Measurements from ENCODE around the gene GIMAP6.
"Not testable (repeated sequence)": the region's sequence is repeated elsewhere in the genome, so short reads cannot be mapped to it uniquely, and the experiment has no call there.

GIMAP6 gene

DNA sequence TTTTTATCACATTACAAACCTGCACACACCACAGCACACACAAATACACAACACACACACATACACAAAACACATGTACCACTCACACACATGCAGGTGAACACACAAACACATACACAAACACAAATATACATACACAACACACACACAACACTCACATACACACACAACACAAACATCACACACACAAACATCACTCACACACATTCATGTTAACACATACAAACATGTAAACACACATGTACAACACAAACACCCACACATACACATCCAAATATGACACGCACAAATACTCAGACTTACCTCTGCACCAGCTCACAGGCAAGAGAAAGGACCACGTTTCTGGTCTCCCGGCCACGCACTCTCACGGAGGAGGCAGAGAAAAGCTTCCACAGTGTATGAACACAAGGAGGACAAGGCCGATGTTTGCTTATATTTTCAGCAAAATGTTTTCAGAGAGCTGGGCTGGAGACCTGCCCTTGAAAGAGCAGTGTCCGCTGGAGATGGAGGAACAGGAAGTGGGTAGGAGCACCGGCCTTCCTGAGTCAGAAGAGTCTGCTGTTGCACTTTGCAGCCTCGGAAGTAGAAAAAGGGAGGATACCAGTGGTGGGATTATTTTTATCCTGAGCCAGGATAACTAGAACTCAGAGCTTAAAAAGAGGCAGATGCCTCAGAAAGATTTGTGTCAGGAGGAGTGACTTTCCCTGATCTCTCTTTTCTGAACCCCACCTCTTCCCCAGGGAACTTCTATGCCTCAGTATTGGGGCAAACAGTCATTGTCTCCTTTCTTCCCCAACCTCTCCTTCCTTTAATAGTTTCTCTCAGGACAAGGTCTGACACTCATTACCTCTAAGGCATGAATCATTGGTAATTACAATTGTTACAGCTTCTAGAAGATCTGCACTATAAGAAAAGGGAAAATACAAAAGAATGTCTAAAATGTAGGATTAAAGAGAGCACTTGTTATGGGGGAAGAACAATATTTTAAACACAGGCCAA is at the start of gene GIMAP6:
Gene GIMAP6, minus strand, starts transcription at position 520 of the 999 bp plus-strand sequence. CDS start 2,243 bp downstream, outside the sequence.
- peak; percentile 60 for DNase-seq (ENCODE audit: low spot score)
- TF ChIP-seq, protein P1, sequence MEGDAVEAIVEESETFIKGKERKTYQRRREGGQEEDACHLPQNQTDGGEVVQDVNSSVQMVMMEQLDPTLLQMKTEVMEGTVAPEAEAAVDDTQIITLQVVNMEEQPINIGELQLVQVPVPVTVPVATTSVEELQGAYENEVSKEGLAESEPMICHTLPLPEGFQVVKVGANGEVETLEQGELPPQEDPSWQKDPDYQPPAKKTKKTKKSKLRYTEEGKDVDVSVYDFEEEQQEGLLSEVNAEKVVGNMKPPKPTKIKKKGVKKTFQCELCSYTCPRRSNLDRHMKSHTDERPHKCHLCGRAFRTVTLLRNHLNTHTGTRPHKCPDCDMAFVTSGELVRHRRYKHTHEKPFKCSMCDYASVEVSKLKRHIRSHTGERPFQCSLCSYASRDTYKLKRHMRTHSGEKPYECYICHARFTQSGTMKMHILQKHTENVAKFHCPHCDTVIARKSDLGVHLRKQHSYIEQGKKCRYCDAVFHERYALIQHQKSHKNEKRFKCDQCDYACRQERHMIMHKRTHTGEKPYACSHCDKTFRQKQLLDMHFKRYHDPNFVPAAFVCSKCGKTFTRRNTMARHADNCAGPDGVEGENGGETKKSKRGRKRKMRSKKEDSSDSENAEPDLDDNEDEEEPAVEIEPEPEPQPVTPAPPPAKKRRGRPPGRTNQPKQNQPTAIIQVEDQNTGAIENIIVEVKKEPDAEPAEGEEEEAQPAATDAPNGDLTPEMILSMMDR (IDR thresholded peaks at IDR 0.05; ENCODE audit: borderline replicate concordance, control extremely low read depth, extremely low read depth, insufficient read depth, missing control alignments): no peak
- in situ Hi-C loops (cut with MboI; ENCODE audit: low sequenced_read_pairs, unreplicated experiment): no loop called here

DNA sequence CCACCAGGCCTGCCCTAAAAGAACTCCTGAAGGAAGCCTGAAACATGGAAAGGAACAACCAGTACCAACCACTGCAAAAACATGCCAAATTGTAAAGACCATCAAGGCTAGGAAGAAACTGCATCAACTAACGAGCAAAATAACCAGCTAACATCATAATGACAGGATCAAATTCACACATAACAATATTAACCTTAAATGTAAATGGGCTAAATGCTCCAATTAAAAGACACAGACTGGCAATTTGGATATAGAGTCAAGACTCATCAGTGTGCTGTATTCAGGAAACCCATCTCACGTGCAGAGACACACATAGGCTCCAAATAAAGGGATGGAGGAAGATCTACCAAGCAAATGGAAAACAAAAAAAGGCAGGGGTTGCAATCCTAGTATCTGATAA is 48.2 kb upstream of the GIMAP6 start:
- DNase-seq (ENCODE audit: low spot score); in situ Hi-C loops (cut with MboI; ENCODE audit: low sequenced_read_pairs, unreplicated experiment): not testable (repeated sequence)

DNA sequence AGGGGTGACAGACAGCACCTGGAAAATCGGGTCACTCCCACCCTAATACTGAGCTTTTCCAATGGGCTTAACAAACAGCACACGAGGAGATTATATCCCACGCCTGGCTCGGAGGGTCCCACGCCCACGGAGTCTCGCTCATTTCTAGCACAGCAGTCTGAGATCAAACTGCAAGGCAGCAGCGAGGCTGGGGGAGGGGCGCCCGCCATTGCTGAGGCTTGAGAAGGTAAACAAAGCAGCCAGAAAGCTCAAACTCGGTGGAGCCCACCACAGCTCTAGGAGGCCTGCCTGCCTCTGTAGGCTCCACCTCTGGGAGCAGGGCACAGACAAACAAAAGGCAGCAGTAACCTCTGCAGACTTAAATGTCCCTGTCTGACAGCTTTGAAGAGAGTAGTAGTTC is 46.4 kb upstream of the GIMAP6 start:
- DNase-seq (ENCODE audit: low spot score); in situ Hi-C loops (cut with MboI; ENCODE audit: low sequenced_read_pairs, unreplicated experiment): not testable (repeated sequence)

DNA sequence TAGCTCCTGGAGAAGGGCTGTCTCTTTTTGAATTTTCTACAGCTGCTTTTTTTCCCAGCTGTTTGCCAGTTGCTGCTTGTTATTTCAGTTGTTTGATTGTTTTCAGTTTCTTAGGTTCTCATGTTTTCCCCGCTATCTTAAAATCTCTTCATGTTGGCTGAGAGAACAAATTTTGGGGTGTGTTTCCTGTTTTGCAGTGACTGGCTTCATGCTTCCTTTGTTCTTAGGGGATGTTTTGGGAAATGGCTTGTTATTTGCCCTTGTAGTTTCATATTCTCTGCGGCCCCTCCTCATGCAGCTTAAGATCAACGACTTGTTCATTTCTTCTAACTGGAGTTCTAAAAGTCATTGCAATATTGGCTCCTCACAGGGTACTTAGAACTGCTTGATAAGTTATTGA is 44.7 kb upstream of the GIMAP6 start:
- DNase-seq (ENCODE audit: low spot score); in situ Hi-C loops (cut with MboI; ENCODE audit: low sequenced_read_pairs, unreplicated experiment): not testable (repeated sequence)

DNA sequence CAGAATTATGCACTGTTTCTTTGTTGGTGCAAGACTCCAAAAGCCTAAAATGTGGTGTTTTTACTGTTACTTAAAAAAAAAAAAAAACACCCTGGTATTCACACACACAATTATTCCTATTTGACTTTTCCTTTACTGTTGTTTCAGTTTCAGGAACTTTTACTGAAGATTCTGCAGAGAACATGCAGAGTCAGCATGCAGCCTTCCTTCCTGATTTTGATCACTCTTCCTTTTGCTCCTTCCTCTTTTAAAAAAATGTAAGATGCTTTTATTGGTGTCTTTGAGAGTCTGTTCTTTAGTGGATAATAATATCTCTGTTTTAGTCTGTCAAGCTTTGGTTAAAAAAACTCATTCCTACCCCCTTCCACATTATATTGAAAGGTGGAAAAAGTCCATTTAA is 44.1 kb upstream of the GIMAP6 start:
- DNase-seq (ENCODE audit: low spot score): not testable (repeated sequence)

DNA sequence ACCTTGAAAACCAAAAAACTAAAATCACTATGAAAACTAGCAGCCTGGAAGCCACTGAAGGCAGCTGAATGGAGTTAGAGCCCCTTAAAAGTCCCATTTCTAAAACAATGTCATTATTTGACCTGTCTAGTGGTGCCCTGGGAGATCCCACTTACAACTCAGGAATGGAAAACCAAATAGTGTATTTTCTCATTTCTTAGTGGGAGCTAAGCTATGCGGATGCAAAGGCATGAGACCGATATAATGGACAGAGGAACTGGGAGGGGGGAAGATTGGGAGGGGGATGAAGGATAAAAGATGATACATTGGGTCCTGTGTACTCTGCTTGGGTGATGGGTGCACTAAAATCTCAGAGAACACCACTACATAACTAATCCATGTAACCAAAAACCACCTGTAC is 43.5 kb upstream of the GIMAP6 start:
- no peak for DNase-seq (ENCODE audit: low spot score)
- TF ChIP-seq, protein P1 (IDR thresholded peaks at IDR 0.05; ENCODE audit: borderline replicate concordance, control extremely low read depth, extremely low read depth, insufficient read depth, missing control alignments): no peak
- in situ Hi-C loops (cut with MboI; ENCODE audit: low sequenced_read_pairs, unreplicated experiment): no loop called here

More for the DNA sequence above, 44.1 kb upstream of the GIMAP6 start:
- in situ Hi-C loops (cut with MboI; ENCODE audit: low sequenced_read_pairs, unreplicated experiment): not testable (repeated sequence)

DNA sequence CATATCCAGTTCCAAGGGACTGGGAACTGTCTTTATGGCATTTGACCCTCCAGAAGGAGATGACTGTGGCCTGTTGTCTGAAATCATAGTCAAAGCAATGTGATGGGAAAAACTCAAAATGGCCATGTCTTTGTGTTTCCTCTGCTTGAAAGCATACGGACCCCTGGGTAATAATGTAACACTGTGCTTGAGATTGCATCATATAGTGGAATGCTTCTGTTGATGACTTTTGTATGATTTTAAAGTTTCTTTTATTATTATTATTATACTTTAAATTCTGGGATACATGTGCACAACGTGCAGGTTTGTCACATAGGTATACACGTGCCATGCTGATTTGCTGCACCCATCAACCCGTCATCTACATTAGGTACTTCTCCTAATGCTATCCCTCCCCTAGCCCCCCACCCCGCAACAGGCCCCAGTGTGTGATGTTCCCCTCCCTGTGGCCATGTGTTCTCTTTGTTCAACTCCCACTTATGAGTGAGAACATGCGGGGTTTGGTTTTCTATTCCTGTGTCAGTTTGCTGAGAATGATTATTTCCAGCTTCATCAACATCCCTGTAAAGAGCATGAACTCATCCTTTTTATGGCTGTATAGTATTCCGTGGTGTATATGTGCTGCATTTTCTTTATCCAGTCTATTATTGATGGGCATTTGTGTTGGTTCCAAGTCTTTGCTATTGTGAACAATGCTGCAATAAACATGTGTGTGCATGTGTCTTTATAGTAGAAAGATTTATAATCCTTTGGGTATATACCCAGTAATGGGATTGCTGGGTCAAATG is 39.8 kb upstream of the GIMAP6 start:
- in situ Hi-C loops (cut with MboI; ENCODE audit: low sequenced_read_pairs, unreplicated experiment); DNase-seq (ENCODE audit: low spot score): not testable (repeated sequence)

DNA sequence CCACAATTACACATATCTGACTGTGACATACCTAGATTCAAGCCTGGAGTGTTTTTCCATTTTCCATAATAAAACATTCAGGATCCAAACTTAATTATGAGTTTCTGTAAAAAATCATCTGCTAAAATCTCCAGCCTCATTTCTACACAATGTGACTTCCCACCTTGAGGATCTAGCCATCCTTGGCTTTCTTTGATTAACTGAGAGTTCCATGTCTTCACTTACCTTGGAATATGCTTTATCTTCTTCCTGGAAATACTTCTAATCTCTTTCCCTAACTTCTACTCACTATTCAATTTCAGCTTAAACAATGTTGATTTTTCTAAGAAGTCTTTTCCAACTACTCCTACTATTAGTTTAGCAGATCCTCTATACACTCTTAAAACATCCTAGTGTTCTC is 36.8 kb upstream of the GIMAP6 start:
- in situ Hi-C loops (cut with MboI; ENCODE audit: low sequenced_read_pairs, unreplicated experiment): loop anchor here (10.0 kb wide), 1 partner anchor 224 kb away; no protein-coding TSS in a partner anchor
- no peak for DNase-seq (ENCODE audit: low spot score)
- TF ChIP-seq, protein P1 (IDR thresholded peaks at IDR 0.05; ENCODE audit: borderline replicate concordance, control extremely low read depth, extremely low read depth, insufficient read depth, missing control alignments): no peak

DNA sequence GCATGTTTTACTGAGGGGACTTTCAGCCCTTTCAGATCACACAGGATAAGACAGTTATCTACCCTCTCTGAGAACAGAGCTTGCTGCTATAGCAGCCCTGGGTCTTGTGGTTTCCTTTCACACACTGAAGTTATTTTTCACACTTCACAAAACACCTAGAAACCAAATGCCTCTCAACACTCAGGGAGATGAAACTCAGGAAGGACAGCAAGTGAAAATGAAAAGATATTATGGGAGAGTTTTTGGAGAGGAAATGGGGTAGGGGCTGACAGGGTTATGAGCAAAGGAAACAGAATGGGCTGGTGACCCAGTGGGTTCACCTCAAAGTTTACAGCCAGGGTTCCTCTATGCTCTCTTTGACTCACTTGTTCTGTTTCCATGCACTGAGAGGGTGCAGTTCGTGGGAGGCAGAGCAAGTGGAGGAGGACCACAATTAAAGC is 36.3 kb upstream of the GIMAP6 start:
- in situ Hi-C loops (cut with MboI; ENCODE audit: low sequenced_read_pairs, unreplicated experiment): loop anchor here (10.0 kb wide), 1 partner anchor 224 kb away; no protein-coding TSS in a partner anchor
- TF ChIP-seq, protein P1 (IDR thresholded peaks at IDR 0.05; ENCODE audit: borderline replicate concordance, control extremely low read depth, extremely low read depth, insufficient read depth, missing control alignments): no peak
- DNase-seq (ENCODE audit: low spot score): peak; percentile 51

All from GM13976 (cell line).